ENCODE measurements around the gene RAPGEF1. TPM values are rescaled to one million over a fixed set of nuclear protein-coding genes. Genes with fewer than 3 reads are reported as not detected.

RAPGEF1 gene
- total and polyA plus RNA-seq, 2 donors (not counting 3 experiments of a cell fraction or from before 2014, with no cell fraction given) = 50.0 to 124 TPM

DNA sequence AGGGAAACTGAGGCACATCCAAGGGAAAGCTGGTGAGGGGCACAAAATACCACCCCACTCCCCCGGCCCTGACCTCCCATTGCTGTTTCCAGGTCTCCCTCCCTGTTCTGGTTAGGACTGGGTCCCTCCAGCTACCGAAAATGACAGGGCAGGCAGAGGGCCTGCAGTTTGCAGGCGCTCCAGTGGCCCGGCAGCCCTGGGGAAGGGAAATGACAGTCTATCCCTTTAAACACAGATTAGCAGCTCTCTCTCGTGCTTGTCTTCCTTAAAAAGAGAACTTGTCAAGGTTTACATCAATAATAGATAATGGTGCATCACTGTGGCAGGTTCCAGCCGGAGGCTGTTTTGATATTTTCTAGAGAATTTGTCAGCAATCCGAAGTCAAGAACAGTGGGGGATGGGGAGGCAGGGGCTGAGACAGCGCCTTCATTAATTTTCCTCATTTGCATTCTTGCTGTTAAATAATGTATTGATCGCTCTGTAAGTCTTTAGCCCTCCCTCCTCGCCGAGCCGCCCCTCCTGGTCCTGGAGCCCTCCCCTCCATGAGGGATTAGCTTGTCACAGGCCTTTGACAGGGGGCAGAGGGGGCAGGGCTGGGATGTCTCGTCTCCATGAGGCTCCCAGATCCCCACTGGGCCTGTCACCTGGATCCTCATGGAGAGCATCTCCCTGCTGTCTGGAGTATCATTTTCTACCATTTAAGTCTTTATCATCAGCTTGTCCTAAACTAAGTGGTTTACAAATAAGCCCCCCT is 45.0 kb upstream of the RAPGEF1 start:
- Histone ChIP-seq H3K4me2 (ENCODE audit: insufficient read depth, low read length) (no peak overlapping the region), H3K27me3 (ENCODE audit: control insufficient read depth in 2 of 2, insufficient read depth in 2 of 2, low read length in 2 of 2) (peaks cover 0 to 3% of the 10 kb centered on the region in 2 experiments), H3K9me3 (replicated peaks; ENCODE audit: control insufficient read depth, insufficient read depth, low read length) (no peaks in the 10 kb centered on the region), H3K9me1 (replicated peaks; ENCODE audit: control insufficient read depth, extremely low read depth, insufficient read depth, low read length) (no peaks in the 10 kb centered on the region), H4K20me1 (replicated peaks; ENCODE audit: control insufficient read depth, extremely low read depth, insufficient read depth, low read length) (no peaks in the 10 kb centered on the region), H3K4me3 (replicated peaks in 1 of 3; ENCODE audit: insufficient read depth in 1 of 3, low read depth in 1 of 3, low read length in 3 of 3) (no peak overlapping the region), H2AFZ (ENCODE audit: low read depth, low read length) (no peak overlapping the region), H3K79me2 (ENCODE audit: control insufficient read depth, insufficient read depth, low read length) (no peaks in the 10 kb centered on the region), H3K9ac (replicated peaks; ENCODE audit: extremely low read depth, insufficient read depth, low read length) (no peak overlapping the region), H3K36me3 (ENCODE audit: control insufficient read depth in 2 of 2, extremely low read depth in 1 of 2, insufficient read depth in 2 of 2, low read length in 2 of 2) (no peaks in the 10 kb centered on the region), H3K27ac (ENCODE audit: insufficient read depth, low read depth, low read length) (no peak overlapping the region), H3K4me1 (ENCODE audit: control insufficient read depth, extremely low read depth, insufficient read depth, low read length) (no peaks in the 10 kb centered on the region)
- FAIRE-seq (no peak), DNase-seq (ENCODE audit: low read depth, low spot score) (no peak)
- dilution Hi-C loops (cut with MboI; ENCODE audit: extremely low pct_ligation_motif_present, low sequenced_read_pairs) = no loop called here
- no peak for TF ChIP-seq POLR2A (IDR thresholded peaks at IDR 0.05; ENCODE audit: low read depth, low read length)
- TF ChIP-seq POLR2AphosphoS5 (IDR thresholded peaks at IDR 0.05; ENCODE audit: insufficient read depth, low read depth, low read length) = no peak
- TF ChIP-seq, protein P1, sequence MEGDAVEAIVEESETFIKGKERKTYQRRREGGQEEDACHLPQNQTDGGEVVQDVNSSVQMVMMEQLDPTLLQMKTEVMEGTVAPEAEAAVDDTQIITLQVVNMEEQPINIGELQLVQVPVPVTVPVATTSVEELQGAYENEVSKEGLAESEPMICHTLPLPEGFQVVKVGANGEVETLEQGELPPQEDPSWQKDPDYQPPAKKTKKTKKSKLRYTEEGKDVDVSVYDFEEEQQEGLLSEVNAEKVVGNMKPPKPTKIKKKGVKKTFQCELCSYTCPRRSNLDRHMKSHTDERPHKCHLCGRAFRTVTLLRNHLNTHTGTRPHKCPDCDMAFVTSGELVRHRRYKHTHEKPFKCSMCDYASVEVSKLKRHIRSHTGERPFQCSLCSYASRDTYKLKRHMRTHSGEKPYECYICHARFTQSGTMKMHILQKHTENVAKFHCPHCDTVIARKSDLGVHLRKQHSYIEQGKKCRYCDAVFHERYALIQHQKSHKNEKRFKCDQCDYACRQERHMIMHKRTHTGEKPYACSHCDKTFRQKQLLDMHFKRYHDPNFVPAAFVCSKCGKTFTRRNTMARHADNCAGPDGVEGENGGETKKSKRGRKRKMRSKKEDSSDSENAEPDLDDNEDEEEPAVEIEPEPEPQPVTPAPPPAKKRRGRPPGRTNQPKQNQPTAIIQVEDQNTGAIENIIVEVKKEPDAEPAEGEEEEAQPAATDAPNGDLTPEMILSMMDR (IDR thresholded peaks at IDR 0.05; ENCODE audit: extremely low read depth in 1 of 2, insufficient read depth in 1 of 2, low read depth in 1 of 2, low read length in 2 of 2) = no peak
- no peak for TF ChIP-seq GATA2 (IDR thresholded peaks at IDR 0.05; ENCODE audit: insufficient read depth, insufficient read length, low read depth, low read length)
- no peak for TF ChIP-seq MYC (IDR thresholded peaks at IDR 0.05; ENCODE audit: low read depth, low read length)
- no peak for TF ChIP-seq FOS (IDR thresholded peaks at IDR 0.05; ENCODE audit: borderline replicate concordance, insufficient read depth, low read length)
- TF ChIP-seq EZH2 (IDR thresholded peaks at IDR 0.05; ENCODE audit: borderline replicate concordance, low read depth, low read length, severe bottlenecking) = no peak
- TF ChIP-seq JUN (IDR thresholded peaks at IDR 0.05; ENCODE audit: borderline replicate concordance, insufficient read depth, insufficient read length, low read depth) = no peak
- TF ChIP-seq, protein P2, sequence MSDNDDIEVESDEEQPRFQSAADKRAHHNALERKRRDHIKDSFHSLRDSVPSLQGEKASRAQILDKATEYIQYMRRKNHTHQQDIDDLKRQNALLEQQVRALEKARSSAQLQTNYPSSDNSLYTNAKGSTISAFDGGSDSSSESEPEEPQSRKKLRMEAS (IDR thresholded peaks at IDR 0.05; ENCODE audit: insufficient read depth, insufficient read length) = no peak
- intact Hi-C loops (cut with micrococcal nuclease) = no loop called here
- BruUV-seq (replicated peaks) = no TSS peak
- ChIA-PET POLR2A (no interaction called here), CTCF (interaction anchor here (0.9 to 1.8 kb wide), 3 partner anchors 22 to 451 kb away, joined by 3 to 4 read pairs (median 3); no protein-coding TSS in a partner anchor)
